ENCODE data around the gene ZNF681. TPM values are rescaled to one million over a fixed set of nuclear protein-coding genes. Genes with fewer than 3 reads are reported as not detected.
"Not testable (repeated sequence)": the region's sequence is repeated elsewhere in the genome, so short reads cannot be mapped to it uniquely, and the experiment has no call there.

ZNF681 gene
- total RNA-seq, 1 donor from 2014 or later = 1.4 TPM

DNA sequence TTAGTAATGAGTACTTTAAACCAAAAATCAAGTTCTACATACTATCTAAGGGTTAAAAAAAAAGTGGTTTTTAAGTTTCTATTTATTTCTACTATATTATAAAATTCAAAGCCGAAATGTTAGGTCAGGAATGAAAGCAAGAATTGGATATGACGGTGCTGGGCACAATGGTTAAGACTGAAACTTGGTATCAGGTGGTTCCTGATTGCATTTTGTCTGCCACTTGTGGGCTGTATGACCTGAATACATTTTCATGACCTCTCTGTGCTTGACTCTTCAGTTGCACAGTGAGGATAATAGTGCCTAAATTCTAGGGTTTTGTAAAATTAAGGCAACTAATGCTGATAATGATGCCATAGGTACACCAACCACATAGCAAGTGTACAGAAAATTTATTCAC lies 49.3 kb downstream of the ZNF681 start:
- Mint-ChIP-seq H3K36me3 (ENCODE audit: low read depth) (no peaks in the 10 kb centered on the region), H3K27ac (ENCODE audit: unreplicated experiment) (no peak overlapping the region), H3K27me3 (ENCODE audit: low read depth) (no peaks in the 10 kb centered on the region), H3K9me3 (ENCODE audit: low read depth) (peaks cover 18% of the 10 kb centered on the region), H3K4me3 (ENCODE audit: unreplicated experiment) (no peak overlapping the region), H3K4me1 (ENCODE audit: low read depth) (no peaks in the 10 kb centered on the region)
- DNase-seq (ENCODE audit: low spot score) = no peak
- TF ChIP-seq, protein P1, sequence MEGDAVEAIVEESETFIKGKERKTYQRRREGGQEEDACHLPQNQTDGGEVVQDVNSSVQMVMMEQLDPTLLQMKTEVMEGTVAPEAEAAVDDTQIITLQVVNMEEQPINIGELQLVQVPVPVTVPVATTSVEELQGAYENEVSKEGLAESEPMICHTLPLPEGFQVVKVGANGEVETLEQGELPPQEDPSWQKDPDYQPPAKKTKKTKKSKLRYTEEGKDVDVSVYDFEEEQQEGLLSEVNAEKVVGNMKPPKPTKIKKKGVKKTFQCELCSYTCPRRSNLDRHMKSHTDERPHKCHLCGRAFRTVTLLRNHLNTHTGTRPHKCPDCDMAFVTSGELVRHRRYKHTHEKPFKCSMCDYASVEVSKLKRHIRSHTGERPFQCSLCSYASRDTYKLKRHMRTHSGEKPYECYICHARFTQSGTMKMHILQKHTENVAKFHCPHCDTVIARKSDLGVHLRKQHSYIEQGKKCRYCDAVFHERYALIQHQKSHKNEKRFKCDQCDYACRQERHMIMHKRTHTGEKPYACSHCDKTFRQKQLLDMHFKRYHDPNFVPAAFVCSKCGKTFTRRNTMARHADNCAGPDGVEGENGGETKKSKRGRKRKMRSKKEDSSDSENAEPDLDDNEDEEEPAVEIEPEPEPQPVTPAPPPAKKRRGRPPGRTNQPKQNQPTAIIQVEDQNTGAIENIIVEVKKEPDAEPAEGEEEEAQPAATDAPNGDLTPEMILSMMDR (IDR thresholded peaks at IDR 0.05) = no peak

DNA sequence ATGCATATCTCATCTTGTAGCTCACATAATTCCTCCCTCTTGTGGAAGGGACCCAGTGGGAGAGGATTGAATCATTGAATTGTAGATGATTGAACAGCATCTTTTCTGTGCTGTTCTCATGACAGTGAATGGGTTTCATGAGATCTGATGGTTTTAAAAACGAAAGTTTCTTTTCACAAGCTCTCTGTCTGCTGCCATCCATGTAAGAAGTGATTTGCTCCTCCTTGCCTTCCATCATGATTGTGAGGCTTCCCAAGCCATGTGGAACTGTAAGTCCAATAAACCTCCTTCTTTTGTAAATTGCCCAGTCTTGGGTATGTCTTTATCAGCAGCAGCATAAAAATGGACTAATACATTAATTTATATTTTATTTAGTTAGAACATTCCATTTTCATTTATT lies 52.0 kb downstream of the ZNF681 start:
- H3K4me1 Mint-ChIP-seq (ENCODE audit: low read depth) = no peaks in the 10 kb centered on the region
- no peaks in the 10 kb centered on the region for H3K36me3 Mint-ChIP-seq (ENCODE audit: low read depth)

DNA sequence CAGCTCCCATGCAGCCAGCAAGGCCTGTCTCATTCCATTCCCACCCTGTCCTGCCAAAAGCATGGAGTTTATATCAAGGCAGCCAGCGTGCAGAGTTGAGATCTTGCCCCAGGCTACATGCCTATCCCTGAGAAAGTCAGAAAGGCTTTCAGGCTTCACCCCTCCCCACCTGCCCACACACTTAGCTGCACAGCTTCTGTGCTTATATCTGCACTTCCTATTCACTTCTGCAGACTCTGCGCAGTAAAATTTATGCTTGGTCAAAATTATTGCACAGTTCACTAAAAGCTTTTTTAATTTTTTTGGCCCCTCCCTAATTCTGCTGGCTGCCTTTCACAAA lies 59.2 kb downstream of the ZNF681 start:
- Mint-ChIP-seq H3K9me3 (ENCODE audit: low read depth) (peaks cover 16% of the 10 kb centered on the region), H3K27ac (ENCODE audit: unreplicated experiment) (no peak overlapping the region), H3K27me3 (ENCODE audit: low read depth) (no peaks in the 10 kb centered on the region), H3K36me3 (ENCODE audit: low read depth) (no peaks in the 10 kb centered on the region), H3K4me1 (ENCODE audit: low read depth) (peaks cover 3% of the 10 kb centered on the region), H3K4me3 (ENCODE audit: unreplicated experiment) (no peak overlapping the region)
- DNase-seq (ENCODE audit: low spot score) = no peak
- TF ChIP-seq, protein P1 (IDR thresholded peaks at IDR 0.05) = no peak

More for the DNA sequence above, 52.0 kb downstream of the ZNF681 start:
- H3K9me3 Mint-ChIP-seq (ENCODE audit: low read depth) = peaks cover 23% of the 10 kb centered on the region
- no peak overlapping the region for H3K4me3 Mint-ChIP-seq (ENCODE audit: unreplicated experiment)
- no peaks in the 10 kb centered on the region for H3K27me3 Mint-ChIP-seq (ENCODE audit: low read depth)
- H3K27ac Mint-ChIP-seq (ENCODE audit: unreplicated experiment) = no peak overlapping the region
- no peak for DNase-seq (ENCODE audit: low spot score)
- TF ChIP-seq, protein P1 (IDR thresholded peaks at IDR 0.05) = no peak

DNA sequence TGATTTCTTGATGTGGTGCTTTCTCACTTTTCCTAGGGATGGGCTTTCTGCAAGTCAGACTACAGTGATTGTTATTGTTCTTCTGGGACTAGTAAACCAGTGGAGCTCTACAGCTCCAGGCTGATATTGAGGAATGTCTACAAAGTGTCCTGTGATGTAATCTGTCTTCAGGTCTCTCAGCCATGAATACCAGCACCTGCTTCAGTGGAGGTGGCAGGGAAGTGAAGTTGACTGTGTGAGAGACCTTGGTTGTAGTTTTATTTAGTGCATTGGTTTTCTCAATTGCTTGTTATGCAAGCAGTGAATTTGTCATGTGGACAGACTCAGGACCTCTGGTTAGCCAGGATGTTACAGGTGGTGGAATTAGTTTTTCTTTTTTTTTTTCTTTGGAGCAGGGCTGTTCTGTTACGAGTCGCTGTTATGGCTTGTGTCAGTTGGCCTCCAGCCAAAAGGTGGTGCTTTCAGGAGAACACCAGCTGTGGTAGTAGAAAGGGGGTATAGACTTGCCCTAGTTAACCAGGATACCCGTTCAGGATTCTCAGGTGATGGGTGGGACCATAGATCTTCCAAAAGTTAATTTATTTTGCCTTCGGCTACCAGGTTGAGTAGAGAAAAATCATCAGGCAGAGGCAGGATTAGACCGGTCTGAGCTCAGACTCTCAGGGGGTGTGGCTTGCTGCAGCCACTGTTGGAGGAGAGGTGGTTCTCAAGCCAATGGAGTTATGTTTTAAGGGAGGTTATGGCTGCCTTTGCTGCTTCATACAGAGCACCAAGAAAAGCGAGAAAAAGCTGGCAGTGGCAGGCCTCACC lies 59.8 kb downstream of the ZNF681 start:
- Mint-ChIP-seq H3K4me3 (ENCODE audit: unreplicated experiment) (no peak overlapping the region), H3K9me3 (ENCODE audit: low read depth) (peaks cover 16% of the 10 kb centered on the region), H3K27me3 (ENCODE audit: low read depth) (no peaks in the 10 kb centered on the region), H3K27ac (ENCODE audit: unreplicated experiment) (no peak overlapping the region), H3K36me3 (ENCODE audit: low read depth) (no peaks in the 10 kb centered on the region), H3K4me1 (ENCODE audit: low read depth) (peaks cover 3% of the 10 kb centered on the region)
- no peak for DNase-seq (ENCODE audit: low spot score)
- TF ChIP-seq, protein P1 (IDR thresholded peaks at IDR 0.05) = no peak

DNA sequence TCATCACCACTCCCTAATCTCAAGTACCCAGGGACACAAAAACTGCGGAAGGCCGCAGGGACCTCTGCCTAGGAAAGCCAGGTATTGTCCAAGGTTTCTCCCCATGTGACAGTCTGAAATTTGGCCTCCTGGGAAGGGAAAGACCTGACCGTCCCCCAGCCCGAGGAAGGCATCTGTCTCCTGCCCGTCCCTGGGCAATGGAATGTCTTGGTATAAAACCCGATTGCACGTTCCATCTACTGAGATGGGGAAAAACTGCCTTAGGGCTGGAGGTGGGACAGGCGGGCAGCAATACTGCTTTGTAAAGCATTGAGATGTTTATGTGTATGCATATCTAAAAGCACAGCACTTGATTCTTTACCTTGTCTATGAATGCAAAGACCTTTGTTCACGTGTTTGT lies 65.8 kb downstream of the ZNF681 start:
- not testable (repeated sequence) for H3K4me3 Mint-ChIP-seq (ENCODE audit: unreplicated experiment)

More for the DNA sequence above, 65.8 kb downstream of the ZNF681 start:
- not testable (repeated sequence) for H3K36me3 Mint-ChIP-seq (ENCODE audit: low read depth); H3K9me3 Mint-ChIP-seq (ENCODE audit: low read depth); DNase-seq (ENCODE audit: low spot score); H3K4me1 Mint-ChIP-seq (ENCODE audit: low read depth); H3K27ac Mint-ChIP-seq (ENCODE audit: unreplicated experiment); H3K27me3 Mint-ChIP-seq (ENCODE audit: low read depth)

Other genes with a start within 250 kb of the ZNF681 start
- 5.1 to 8.8 TPM (median 5.9 TPM) in 3 replicates for gene ZNF675, start 71.7 kb downstream of the ZNF681 start, total RNA-seq
- gene ZNF726, start 156.0 kb upstream of the ZNF681 start, total RNA-seq = 0.41 to 2.4 TPM (median 0.67 TPM) in 3 replicates

All from chondrocyte (in vitro differentiated cells).